ENCODE measurements around the gene USP37. TPM values are rescaled to one million over a fixed set of nuclear protein-coding genes. Genes with fewer than 3 reads are reported as not detected.
A peak's percentile ranks its signal among the peaks of the same experiment; 100 is the strongest.
"Not testable (repeated sequence)": the region's sequence is repeated elsewhere in the genome, so short reads cannot be mapped to it uniquely, and the experiment has no call there.

The USP37 gene
- total RNA-seq, 1 experiment from 2014 or later = 34.9 TPM

GRCh38 chr2:218569661-218570500, 1.7 kb upstream of the USP37 start:
- peaks cover 40% of the 10 kb centered on the region for H3K36me3 ChIP-seq
- peak overlapping the region; percentile 93 for H3K27ac ChIP-seq
- peak overlapping the region; percentile 77 for H3K4me3 ChIP-seq
- no peaks in the 10 kb centered on the region for H3K27me3 ChIP-seq
- H3K9me3 ChIP-seq (replicated peaks) = no peaks in the 10 kb centered on the region
- DNase-seq = peak; percentile 62 to 81
- H3K4me1 ChIP-seq = peaks cover 16% of the 10 kb centered on the region

DNA sequence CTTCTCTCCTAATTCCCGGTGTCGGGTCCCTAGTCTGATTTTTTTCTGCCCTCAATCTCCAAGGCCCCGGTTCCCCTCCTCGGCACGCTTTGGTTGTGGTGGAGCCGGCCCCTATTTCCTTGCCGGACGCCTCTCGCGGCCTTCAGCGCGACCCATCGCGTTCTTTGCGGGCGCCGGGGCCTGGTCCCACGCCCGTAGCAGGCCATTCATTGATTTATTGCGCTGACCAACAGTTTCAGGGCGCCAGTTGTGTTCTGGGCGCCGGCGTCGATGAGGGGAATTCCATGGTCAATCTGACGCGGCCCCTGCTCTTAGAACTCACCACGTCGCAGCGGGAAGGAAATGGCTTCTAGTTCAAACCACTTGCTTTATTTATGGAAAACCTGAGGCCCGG, 884 bp upstream of the USP37 start:
- H3K27me3 ChIP-seq = no peaks in the 10 kb centered on the region
- peak overlapping the region; percentile 93 for H3K27ac ChIP-seq
- H3K4me1 ChIP-seq = peaks cover 16% of the 10 kb centered on the region
- H3K4me3 ChIP-seq = peak overlapping the region; percentile 77
- DNase-seq = peak in 1 of 2 experiments; percentile 57
- no peaks in the 10 kb centered on the region for H3K9me3 ChIP-seq (replicated peaks)
- peaks cover 38% of the 10 kb centered on the region for H3K36me3 ChIP-seq

- Histone ChIP-seq H3K9me3 (replicated peaks) (no peaks in the 10 kb centered on the region), H3K36me3 (peaks cover 31% of the 10 kb centered on the region), H3K4me1 (peaks cover 16% of the 10 kb centered on the region), H3K4me3 (peak overlapping the region; percentile 77), H3K27ac (peak overlapping the region; percentile 93), H3K27me3 (no peaks in the 10 kb centered on the region)
- DNase-seq = no peak
Measured at GRCh38 chr2:218567797-218568189, 358 bp downstream of the USP37 start.

DNA sequence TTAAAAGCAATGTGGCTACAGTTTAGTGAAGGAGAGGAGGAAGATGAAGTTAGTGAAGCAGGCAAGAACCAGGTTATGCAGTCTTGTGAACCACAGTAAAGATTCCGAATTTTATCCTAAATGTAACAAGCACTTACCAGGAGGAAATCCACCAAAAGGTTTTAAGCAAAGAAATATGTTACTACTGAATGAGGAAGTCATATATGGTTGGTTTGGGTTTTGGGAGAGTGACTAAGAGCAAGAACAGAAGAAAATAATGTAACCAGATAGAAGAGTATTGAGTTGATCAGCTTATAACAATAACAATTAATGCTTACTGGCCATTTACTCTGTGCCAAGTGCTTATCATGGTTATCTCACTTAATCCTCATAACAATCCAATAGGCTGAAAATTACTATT, 1.9 kb downstream of the USP37 start:
- Histone ChIP-seq H3K9me3 (replicated peaks) (no peaks in the 10 kb centered on the region), H3K27me3 (no peaks in the 10 kb centered on the region), H3K36me3 (peaks cover 32% of the 10 kb centered on the region), H3K27ac (no peak overlapping the region), H3K4me3 (no peak overlapping the region), H3K4me1 (peaks cover 16% of the 10 kb centered on the region)
- DNase-seq = no peak

GRCh38 chr2:218564056-218564455, 4.1 kb downstream of the USP37 start:
- no peak overlapping the region for H3K4me3 ChIP-seq
- no peaks in the 10 kb centered on the region for H3K9me3 ChIP-seq (replicated peaks)
- no peak overlapping the region for H3K27ac ChIP-seq
- peaks cover 37% of the 10 kb centered on the region for H3K36me3 ChIP-seq
- DNase-seq = no peak
- peaks cover 6% of the 10 kb centered on the region; the same call in 1 of the 2 replicates for H3K4me1 ChIP-seq
- no peaks in the 10 kb centered on the region for H3K27me3 ChIP-seq

DNA sequence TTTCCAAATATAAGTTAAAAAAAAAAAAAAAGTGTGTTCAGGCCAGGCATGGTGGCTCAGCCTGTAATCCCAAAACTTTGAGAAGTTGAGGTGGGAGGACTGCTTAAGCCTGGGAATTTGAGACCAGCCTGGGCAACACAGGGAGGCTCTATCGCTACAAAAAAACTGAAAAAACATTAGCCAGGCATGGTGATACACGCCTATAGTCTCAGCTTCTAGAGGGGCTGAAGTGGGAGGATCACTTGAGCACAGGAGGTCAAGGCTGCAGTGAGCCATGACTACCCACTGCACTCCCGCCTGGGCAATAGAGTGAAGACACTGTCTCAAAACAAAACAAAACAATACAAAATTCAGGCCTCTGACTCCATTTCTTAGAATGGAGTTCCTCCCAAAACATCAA, 9.2 kb downstream of the USP37 start:
- no peak for DNase-seq
- no peaks in the 10 kb centered on the region for H3K27me3 ChIP-seq
- no peaks in the 10 kb centered on the region for H3K4me1 ChIP-seq
- no peak overlapping the region for H3K4me3 ChIP-seq
- H3K36me3 ChIP-seq = peaks cover 61% of the 10 kb centered on the region
- no peaks in the 10 kb centered on the region for H3K9me3 ChIP-seq (replicated peaks)
- H3K27ac ChIP-seq = no peak overlapping the region

- Histone ChIP-seq H3K9me3 (replicated peaks) (no peaks in the 10 kb centered on the region), H3K27ac (no peak overlapping the region), H3K4me3 (no peak overlapping the region), H3K27me3 (no peaks in the 10 kb centered on the region), H3K4me1 (no peaks in the 10 kb centered on the region), H3K36me3 (peaks cover 69% of the 10 kb centered on the region)
- DNase-seq = no peak
Measured at GRCh38 chr2:218557941-218558340, 10.2 kb downstream of the USP37 start.

DNA sequence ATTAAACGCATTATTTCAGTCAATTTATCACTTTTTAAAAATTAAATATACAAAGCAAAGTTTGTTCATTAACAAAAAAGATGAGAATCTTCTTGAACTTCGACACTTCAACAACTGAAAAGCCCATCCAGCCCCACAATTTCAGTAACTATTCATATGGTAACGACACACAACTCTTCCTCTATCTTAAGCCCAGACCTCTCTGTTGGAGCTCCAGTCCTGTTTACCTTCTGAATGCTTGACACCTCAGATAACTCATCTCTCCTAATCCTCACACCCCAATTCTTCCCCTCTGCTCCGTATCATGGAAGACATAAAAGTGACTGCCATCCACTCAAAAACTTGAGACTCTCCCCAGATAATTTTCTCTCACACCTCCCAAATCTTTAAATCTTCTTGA, 12.6 kb downstream of the USP37 start:
- Histone ChIP-seq H3K9me3 (replicated peaks) (no peaks in the 10 kb centered on the region), H3K27ac (no peak overlapping the region), H3K36me3 (peaks cover 75% of the 10 kb centered on the region), H3K27me3 (no peaks in the 10 kb centered on the region), H3K4me3 (no peak overlapping the region), H3K4me1 (no peaks in the 10 kb centered on the region)
- DNase-seq = no peak

- not testable (repeated sequence) for H3K9me3 ChIP-seq (replicated peaks); H3K4me3 ChIP-seq; H3K27ac ChIP-seq; DNase-seq; H3K27me3 ChIP-seq; H3K4me1 ChIP-seq
- peaks cover 68% of the 10 kb centered on the region for H3K36me3 ChIP-seq
Measured at GRCh38 chr2:218554225-218554624, 13.9 kb downstream of the USP37 start.

DNA sequence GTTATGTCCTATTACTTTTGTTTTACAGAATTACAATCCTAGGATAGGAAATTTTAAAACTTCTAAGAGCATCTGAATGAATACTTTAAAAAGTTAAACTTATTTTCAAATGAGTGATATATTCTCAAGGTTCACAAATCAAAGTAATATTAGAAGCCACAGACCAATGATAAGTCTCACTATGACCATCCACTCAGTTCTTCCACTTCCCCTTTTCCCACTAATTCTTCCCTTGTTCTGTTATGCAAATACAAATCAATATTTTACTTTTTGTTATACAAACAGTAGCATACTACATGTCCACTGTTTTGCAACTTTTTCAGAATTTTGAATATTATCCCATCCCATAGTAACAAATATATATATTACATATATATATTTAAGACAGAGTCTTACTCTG, 20.2 kb downstream of the USP37 start:
- Histone ChIP-seq H3K4me3 (no peak overlapping the region), H3K36me3 (peaks cover 61% of the 10 kb centered on the region), H3K27ac (no peak overlapping the region), H3K27me3 (no peaks in the 10 kb centered on the region), H3K4me1 (no peaks in the 10 kb centered on the region), H3K9me3 (replicated peaks) (no peaks in the 10 kb centered on the region)
- DNase-seq = no peak

DNA sequence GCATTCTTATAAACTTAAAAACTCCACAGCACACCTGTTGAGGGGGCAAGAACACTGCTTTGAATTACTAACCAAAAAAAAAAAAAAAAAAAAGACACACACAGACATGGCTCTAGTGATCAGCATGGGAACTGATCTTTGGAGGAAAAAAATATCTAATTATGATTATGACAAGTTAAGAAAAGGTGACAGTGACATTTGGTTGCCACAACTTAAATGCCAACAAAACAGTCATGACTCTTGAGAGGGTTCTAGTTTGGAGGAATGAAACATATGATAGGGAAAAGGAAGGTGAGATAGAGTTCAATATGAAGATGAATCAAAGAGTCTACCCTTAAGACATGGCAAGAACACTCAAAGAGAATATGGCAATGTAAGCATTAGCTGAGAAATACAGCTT, 20.6 kb downstream of the USP37 start:
- no peak overlapping the region for H3K27ac ChIP-seq
- no peaks in the 10 kb centered on the region for H3K9me3 ChIP-seq (replicated peaks)
- no peaks in the 10 kb centered on the region for H3K4me1 ChIP-seq
- DNase-seq = no peak
- no peaks in the 10 kb centered on the region for H3K27me3 ChIP-seq
- H3K4me3 ChIP-seq = no peak overlapping the region
- H3K36me3 ChIP-seq = peaks cover 61% of the 10 kb centered on the region

DNA sequence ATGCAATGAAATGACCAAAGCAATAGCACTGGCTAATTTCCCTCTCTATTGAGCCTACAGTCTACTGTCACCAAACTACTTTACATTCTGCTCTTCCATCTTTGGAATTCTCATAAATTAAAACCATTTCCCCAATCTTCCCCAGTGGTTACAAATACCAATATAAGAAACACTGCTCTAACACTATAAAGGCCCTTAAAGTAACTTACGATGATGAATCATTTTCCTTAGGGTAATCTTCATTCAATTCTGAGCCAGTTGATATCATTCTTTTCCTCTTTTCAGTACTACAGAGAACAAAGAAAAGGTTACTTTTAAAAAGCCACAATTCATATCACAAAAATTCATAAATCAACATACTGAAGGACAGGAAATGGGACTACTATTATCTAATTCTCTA, 22.1 kb downstream of the USP37 start:
- DNase-seq = no peak
- no peaks in the 10 kb centered on the region for H3K4me1 ChIP-seq
- H3K9me3 ChIP-seq (replicated peaks) = no peaks in the 10 kb centered on the region
- peaks cover 61% of the 10 kb centered on the region for H3K36me3 ChIP-seq
- H3K27ac ChIP-seq = no peak overlapping the region
- no peak overlapping the region for H3K4me3 ChIP-seq
- no peaks in the 10 kb centered on the region for H3K27me3 ChIP-seq

GRCh38 chr2:218540015-218540414, 28.1 kb downstream of the USP37 start:
- Histone ChIP-seq H3K36me3 (peaks cover 48% of the 10 kb centered on the region), H3K9me3 (replicated peaks) (no peaks in the 10 kb centered on the region), H3K4me3 (no peak overlapping the region), H3K4me1 (no peaks in the 10 kb centered on the region), H3K27me3 (no peaks in the 10 kb centered on the region), H3K27ac (no peak overlapping the region)
- no peak for DNase-seq

GRCh38 chr2:218536804-218537494, 31.2 kb downstream of the USP37 start:
- Histone ChIP-seq H3K9me3 (replicated peaks) (no peaks in the 10 kb centered on the region), H3K36me3 (peaks cover 53% of the 10 kb centered on the region), H3K27ac (no peak overlapping the region), H3K4me3 (no peak overlapping the region), H3K4me1 (no peaks in the 10 kb centered on the region), H3K27me3 (no peaks in the 10 kb centered on the region)
- DNase-seq = peak in 1 of 2 experiments; percentile 5

DNA sequence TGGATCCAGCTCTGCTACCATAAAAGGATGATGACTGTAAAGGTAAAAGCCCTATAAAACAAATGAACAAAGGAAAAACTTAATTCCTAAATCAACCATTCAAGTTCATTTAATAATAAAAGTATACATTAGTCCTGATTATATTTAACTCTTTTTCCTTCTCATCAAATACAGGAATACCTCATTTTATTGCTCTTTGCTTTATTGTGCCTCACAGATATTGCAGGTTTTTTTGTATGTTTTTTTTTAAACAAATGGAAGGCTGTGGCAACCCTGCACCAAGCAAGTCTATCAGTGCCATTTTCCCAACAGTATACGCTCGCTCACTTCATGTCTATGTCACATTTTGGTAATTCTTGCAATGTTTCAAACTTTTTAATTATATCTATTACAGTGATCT, 38.2 kb downstream of the USP37 start:
- H3K27me3 ChIP-seq = no peaks in the 10 kb centered on the region
- no peak overlapping the region for H3K4me3 ChIP-seq
- 0 out of 2 replicates have a peak, but pooled peaks cover 4% of the 10 kb centered on the region for H3K9me3 ChIP-seq (replicated peaks)
- H3K27ac ChIP-seq = no peak overlapping the region
- peaks cover 76% of the 10 kb centered on the region for H3K36me3 ChIP-seq
- no peaks in the 10 kb centered on the region for H3K4me1 ChIP-seq
- no peak for DNase-seq
